K562 (cell line): Measurements from ENCODE around the gene PIK3CA. TPM values are rescaled to one million over a fixed set of nuclear protein-coding genes. Genes with fewer than 3 reads are reported as not detected.

Experiments used
- ATF4 ChIP-seq: fragments of 450-650 bp; formaldehyde crosslinking; IDR thresholded peaks from 2 replicates; pipeline ENCODE4 v1.4.0; 2022; ENCODE audit warnings: mild to moderate bottlenecking, moderate library complexity
- CTCFL ChIP-seq: IDR thresholded peaks from 2 replicates; pipeline ENCODE4 v1.6.1; 2011; ENCODE audit warnings: borderline replicate concordance, low read depth, mild to moderate bottlenecking, moderate library complexity, low read length; ENCODE audit not compliant: insufficient read depth, poor library complexity, severe bottlenecking
- DACH1 ChIP-seq: fragments of 450-650 bp; IDR thresholded peaks from 2 replicates; pipeline ENCODE4 v1.6.1; 2018; ENCODE audit not compliant: partially characterized antibody
- EP300 ChIP-seq: IDR thresholded peaks from 2 replicates; pipeline ENCODE4 v1.6.1; 2012; ENCODE audit warnings: low read length, improper control_type of control experiment
- ESRRB ChIP-seq: fragments of 250-450 bp; sonication (Bioruptor Pico); IDR thresholded peaks from 2 replicates; pipeline ENCODE4 v1.5.0; 2020; ENCODE audit warnings: mild to moderate bottlenecking, moderate library complexity, borderline replicate concordance
- ETV1 ChIP-seq: fragments of 450-650 bp; conservative IDR thresholded peaks from 2 replicates; pipeline ENCODE4 v1.6.1; 2016; ENCODE audit warnings: missing genetic modification characterization, control low read depth, low read depth, missing compliant biosample characterization
- ETV5 ChIP-seq: sonication (generic); formaldehyde crosslinking; IDR thresholded peaks from 2 replicates; pipeline ENCODE4 v1.4.0; 2020; ENCODE audit warnings: low read depth, mild to moderate bottlenecking, missing genetic modification reagents
- HMG20A ChIP-seq: fragments of 450-650 bp; formaldehyde crosslinking; conservative IDR thresholded peaks from 2 replicates; pipeline ENCODE4 v1.4.0; 2020; ENCODE audit warnings: mild to moderate bottlenecking, mixed read lengths
- JUND ChIP-seq, 2 experiments: IDR thresholded peaks; 2 replicates in 1 of 2; 3 replicates in 1 of 2; pipeline ENCODE4 v1.6.1; 2011; ENCODE audit warnings: borderline replicate concordance in 2 of 2, low read depth in 2 of 2, low read length in 2 of 2, improper control_type of control experiment in 1 of 2, missing biosample characterization in 1 of 2, missing genetic modification characterization in 1 of 2, missing genetic modification reagents in 1 of 2
- MAFG ChIP-seq: fragments of 450-650 bp; conservative IDR thresholded peaks from 2 replicates; pipeline ENCODE4 v1.6.1; 2016; ENCODE audit warnings: missing genetic modification characterization, missing compliant biosample characterization
- SMAD4 ChIP-seq: fragments of 250-450 bp; sonication (Bioruptor Pico); conservative IDR thresholded peaks from 2 replicates; pipeline ENCODE4 v1.8.0; 2021; ENCODE audit warnings: inconsistent platforms, mild to moderate bottlenecking, moderate library complexity
- SRF ChIP-seq, 2 experiments: fragments of 250-450, 450-650 bp in 1 of 2; sonication (Bioruptor Pico) in 1 of 2; sonication (generic) in 1 of 2; formaldehyde crosslinking; IDR thresholded peaks; 2 replicates each; pipeline versions ENCODE4 v1.5.0 to v1.5.1; 2020 to 2022; ENCODE audit warnings: mild to moderate bottlenecking in 1 of 2, missing genetic modification reagents in 1 of 2
- TARDBP ChIP-seq: fragments of 450-650 bp; IDR thresholded peaks from 2 replicates; pipeline ENCODE4 v1.6.1; 2016
- TGIF2 ChIP-seq: sonication (generic); formaldehyde crosslinking; IDR thresholded peaks from 2 replicates; pipeline ENCODE4 v1.8.1; 2022; ENCODE audit warnings: mild to moderate bottlenecking, missing genetic modification reagents, moderate library complexity
- ZNF354B ChIP-seq: fragments of 250-450 bp; sonication (Bioruptor Pico); IDR thresholded peaks from 2 replicates; pipeline ENCODE4 v1.4.0; 2020
- polyA plus RNA-seq, 8 experiments: library from polyadenylated mRNA; depleted of rRNA in 4 of 8; stranded (reverse) in 5 of 8; unstranded in 3 of 8; fragments of >200 nt; fragmentation: Nextera tagmentation in 2 of 8; fragmentation: Illumina TruSeq in 1 of 8; extraction: Ambion mirVana in 2 of 8; extraction: Trizol in 1 of 8; gene quantifications; 2 replicates each; pipeline versions ENCODE4 v1.2.1 to v1.2.3, GENCODE V29; 2011 to 2014; ENCODE audit warnings: inconsistent platforms in 1 of 8, missing spikeins in 1 of 8
- total RNA-seq, 7 experiments: library from RNA; depleted of rRNA in 6 of 7; stranded (reverse); fragments of >200 nt in 6 of 7; fragmentation: Illumina TruSeq in 2 of 7; extraction: Trizol in 2 of 7; gene quantifications; 2 replicates each; pipeline versions ENCODE4 v1.2.1 to v1.2.3, GENCODE V29; 2011 to 2021; ENCODE audit warnings: low replicate concordance in 1 of 7
- TF ChIP-seq, protein P1 (sequence below): fragments of 450-650 bp; formaldehyde crosslinking; IDR thresholded peaks from 2 replicates; pipeline ENCODE4 v1.4.0; 2020; ENCODE audit warnings: mild to moderate bottlenecking, moderate library complexity
- TF ChIP-seq, protein P2 (sequence below): fragments of 450-650 bp; IDR thresholded peaks from 2 replicates; pipeline ENCODE4 v1.6.1; 2016; ENCODE audit warnings: mild to moderate bottlenecking
- TF ChIP-seq, protein P3 (sequence below): sonication (generic); formaldehyde crosslinking; IDR thresholded peaks from 2 replicates; pipeline ENCODE4 v1.8.1; 2022; ENCODE audit warnings: missing genetic modification reagents

Gene PIK3CA
- total and polyA plus RNA-seq, 9 of the 15 experiments (the other 6 are each of a cell fraction or from before 2014, with no cell fraction given), result 3.8 to 19.4 (median 10.8) TPM

- TF ChIP-seq, protein P1, sequence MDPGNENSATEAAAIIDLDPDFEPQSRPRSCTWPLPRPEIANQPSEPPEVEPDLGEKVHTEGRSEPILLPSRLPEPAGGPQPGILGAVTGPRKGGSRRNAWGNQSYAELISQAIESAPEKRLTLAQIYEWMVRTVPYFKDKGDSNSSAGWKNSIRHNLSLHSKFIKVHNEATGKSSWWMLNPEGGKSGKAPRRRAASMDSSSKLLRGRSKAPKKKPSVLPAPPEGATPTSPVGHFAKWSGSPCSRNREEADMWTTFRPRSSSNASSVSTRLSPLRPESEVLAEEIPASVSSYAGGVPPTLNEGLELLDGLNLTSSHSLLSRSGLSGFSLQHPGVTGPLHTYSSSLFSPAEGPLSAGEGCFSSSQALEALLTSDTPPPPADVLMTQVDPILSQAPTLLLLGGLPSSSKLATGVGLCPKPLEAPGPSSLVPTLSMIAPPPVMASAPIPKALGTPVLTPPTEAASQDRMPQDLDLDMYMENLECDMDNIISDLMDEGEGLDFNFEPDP (CRISPR knock-in tag), result no peak
- TF ChIP-seq CTCFL (no peak), TARDBP (no peak), ESRRB (CRISPR knock-in tag) (no peak), HMG20A (no peak), TGIF2 (CRISPR knock-in tag) (no peak), MAFG (tag) (peak; percentile 66), SMAD4 (CRISPR knock-in tag) (peak; percentile 60; the same call in 1 of the 2 replicates), ETV1 (tag) (no peak), DACH1 (no peak), ATF4 (CRISPR knock-in tag) (0 out of 2 replicates have a peak, but pooled peaks have one; percentile 29), JUND (IDR thresholded peaks at IDR 0.05; ENCODE audit: borderline replicate concordance, low read depth, low read length) (peak; percentile 76), JUND (tag; IDR thresholded peaks at IDR 0.05; ENCODE audit: borderline replicate concordance, low read depth, low read length) (peak; percentile 88; the same call in 2 of the 3 replicates), EP300 (no peak), SRF (CRISPR knock-in tag; IDR thresholded peaks at IDR 0.05) (peak in 1 of 2 experiments; percentile 86; a peak in 2 of 4 replicates), ZNF354B (CRISPR knock-in tag) (no peak), ETV5 (CRISPR knock-in tag) (no peak)
- TF ChIP-seq, protein P2, sequence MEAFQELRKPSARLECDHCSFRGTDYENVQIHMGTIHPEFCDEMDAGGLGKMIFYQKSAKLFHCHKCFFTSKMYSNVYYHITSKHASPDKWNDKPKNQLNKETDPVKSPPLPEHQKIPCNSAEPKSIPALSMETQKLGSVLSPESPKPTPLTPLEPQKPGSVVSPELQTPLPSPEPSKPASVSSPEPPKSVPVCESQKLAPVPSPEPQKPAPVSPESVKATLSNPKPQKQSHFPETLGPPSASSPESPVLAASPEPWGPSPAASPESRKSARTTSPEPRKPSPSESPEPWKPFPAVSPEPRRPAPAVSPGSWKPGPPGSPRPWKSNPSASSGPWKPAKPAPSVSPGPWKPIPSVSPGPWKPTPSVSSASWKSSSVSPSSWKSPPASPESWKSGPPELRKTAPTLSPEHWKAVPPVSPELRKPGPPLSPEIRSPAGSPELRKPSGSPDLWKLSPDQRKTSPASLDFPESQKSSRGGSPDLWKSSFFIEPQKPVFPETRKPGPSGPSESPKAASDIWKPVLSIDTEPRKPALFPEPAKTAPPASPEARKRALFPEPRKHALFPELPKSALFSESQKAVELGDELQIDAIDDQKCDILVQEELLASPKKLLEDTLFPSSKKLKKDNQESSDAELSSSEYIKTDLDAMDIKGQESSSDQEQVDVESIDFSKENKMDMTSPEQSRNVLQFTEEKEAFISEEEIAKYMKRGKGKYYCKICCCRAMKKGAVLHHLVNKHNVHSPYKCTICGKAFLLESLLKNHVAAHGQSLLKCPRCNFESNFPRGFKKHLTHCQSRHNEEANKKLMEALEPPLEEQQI, result no peak
- TF ChIP-seq, protein P3, sequence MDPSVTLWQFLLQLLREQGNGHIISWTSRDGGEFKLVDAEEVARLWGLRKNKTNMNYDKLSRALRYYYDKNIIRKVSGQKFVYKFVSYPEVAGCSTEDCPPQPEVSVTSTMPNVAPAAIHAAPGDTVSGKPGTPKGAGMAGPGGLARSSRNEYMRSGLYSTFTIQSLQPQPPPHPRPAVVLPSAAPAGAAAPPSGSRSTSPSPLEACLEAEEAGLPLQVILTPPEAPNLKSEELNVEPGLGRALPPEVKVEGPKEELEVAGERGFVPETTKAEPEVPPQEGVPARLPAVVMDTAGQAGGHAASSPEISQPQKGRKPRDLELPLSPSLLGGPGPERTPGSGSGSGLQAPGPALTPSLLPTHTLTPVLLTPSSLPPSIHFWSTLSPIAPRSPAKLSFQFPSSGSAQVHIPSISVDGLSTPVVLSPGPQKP (CRISPR knock-in tag), result no peak
Observed at GRCh38 chr3:179098388-179099077, 49.6 kb upstream of the PIK3CA start (continued).
